H1 (cell line): Measurements from ENCODE around the gene LUZP1. TPM values are rescaled to one million over a fixed set of nuclear protein-coding genes. Genes with fewer than 3 reads are reported as not detected.

Experiments
- CHD7 ChIP-seq: fragments of 300-600 bp; sonication (generic); IDR thresholded peaks from 2 replicates; pipeline ENCODE4 v1.7.1; 2012; ENCODE audit warnings: low read length, moderate library complexity, mild to moderate bottlenecking, inconsistent platforms; ENCODE audit not compliant: insufficient replicate concordance
- polyA plus RNA-seq, 7 experiments: library from polyadenylated mRNA; depleted of rRNA in 3 of 7; stranded (reverse) in 5 of 7; unstranded in 2 of 7; fragments of >200 nt in 5 of 7; fragments of 200-250 nt in 2 of 7; gene quantifications; 1 replicate in 5 of 7; 2 replicates in 1 of 7; 4 replicates in 1 of 7; pipeline versions ENCODE4 v1.2.1 to v1.2.3, GENCODE V29; 2011 to 2013; ENCODE audit warnings: missing spikeins in 2 of 7, mixed read lengths in 2 of 7
- total RNA-seq: library from RNA; stranded (reverse); fragmentation: NEBNext Ultra II Directional; extraction: Animal tissue kit (Norgen Biotek cat#: 25700); gene quantifications from 2 replicates; pipeline ENCODE4 v1.2.1, GENCODE V29; 2021

The LUZP1 gene
- total and polyA plus RNA-seq, 2 of the 8 experiments (the other 6 are each of a cell fraction or from before 2014, with no cell fraction given) = 14.0 to 60.5 TPM

DNA sequence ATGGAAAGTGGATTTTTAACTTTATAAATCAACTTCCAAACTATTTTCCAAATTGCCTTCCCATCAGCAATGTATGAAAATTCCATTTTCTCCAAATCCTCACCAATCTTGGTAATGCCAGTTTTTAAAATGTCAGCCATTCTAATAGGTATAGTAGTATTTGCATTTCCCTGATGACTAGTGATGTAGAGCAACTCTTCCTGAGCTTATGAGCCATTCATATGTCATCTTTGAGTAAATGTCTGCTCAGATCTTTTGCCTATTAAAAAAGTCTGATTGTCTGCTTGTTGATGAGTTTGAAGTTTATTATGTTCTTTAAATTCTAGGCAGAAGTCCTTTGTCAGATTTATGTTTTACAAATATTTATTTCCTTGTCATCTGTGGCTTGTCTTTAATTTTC lies 94.6 kb downstream of the LUZP1 start (continued):
- no peak for TF ChIP-seq CHD7
